Measurements from ENCODE around the gene CCDC178.

- TF ChIP-seq CTCF (conservative IDR thresholded peaks at IDR 0.05) = no peak
- TF ChIP-seq EZH2 (IDR thresholded peaks at IDR 0.05; ENCODE audit: low read depth) = no peak
Measured at GRCh38 chr18:32956591-32957315, 483.8 kb downstream of the CCDC178 start.

Data from PC-9 (cell line).